ENCODE results near the gene SLC24A4. TPM values are rescaled to one million over a fixed set of nuclear protein-coding genes. Genes with fewer than 3 reads are reported as not detected.

Gene SLC24A4
- total and polyA plus RNA-seq, 2 of the 4 experiments (the other 2 are of a cell fraction), result not detected

DNA sequence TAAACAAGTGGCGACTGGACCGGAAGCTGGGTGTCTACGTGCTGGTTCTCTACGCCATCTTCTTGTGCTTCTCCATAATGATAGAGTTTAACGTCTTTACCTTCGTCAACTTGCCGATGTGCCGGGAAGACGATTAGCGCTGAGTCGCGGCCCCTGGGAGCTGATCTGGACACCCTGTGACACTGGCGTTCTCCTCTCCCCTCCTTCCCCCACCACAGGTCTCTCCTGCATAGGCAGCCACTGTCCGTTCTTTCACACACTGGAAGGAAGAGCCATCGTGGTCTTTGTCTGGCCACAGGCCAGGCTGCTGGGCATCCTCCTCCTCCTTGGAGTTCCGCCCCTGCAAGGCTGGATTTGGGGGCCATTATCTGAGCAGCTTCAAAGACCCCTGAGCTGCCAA, 170.5 kb downstream of the SLC24A4 start:
- no peak for TF ChIP-seq FOS (IDR thresholded peaks at IDR 0.05; ENCODE audit: low read depth, low read length)
- TF ChIP-seq CHD1 (IDR thresholded peaks at IDR 0.05; ENCODE audit: low read depth, low read length), result no peak
- TF ChIP-seq, protein P1, sequence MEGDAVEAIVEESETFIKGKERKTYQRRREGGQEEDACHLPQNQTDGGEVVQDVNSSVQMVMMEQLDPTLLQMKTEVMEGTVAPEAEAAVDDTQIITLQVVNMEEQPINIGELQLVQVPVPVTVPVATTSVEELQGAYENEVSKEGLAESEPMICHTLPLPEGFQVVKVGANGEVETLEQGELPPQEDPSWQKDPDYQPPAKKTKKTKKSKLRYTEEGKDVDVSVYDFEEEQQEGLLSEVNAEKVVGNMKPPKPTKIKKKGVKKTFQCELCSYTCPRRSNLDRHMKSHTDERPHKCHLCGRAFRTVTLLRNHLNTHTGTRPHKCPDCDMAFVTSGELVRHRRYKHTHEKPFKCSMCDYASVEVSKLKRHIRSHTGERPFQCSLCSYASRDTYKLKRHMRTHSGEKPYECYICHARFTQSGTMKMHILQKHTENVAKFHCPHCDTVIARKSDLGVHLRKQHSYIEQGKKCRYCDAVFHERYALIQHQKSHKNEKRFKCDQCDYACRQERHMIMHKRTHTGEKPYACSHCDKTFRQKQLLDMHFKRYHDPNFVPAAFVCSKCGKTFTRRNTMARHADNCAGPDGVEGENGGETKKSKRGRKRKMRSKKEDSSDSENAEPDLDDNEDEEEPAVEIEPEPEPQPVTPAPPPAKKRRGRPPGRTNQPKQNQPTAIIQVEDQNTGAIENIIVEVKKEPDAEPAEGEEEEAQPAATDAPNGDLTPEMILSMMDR (conservative IDR thresholded peaks at IDR 0.05; ENCODE audit: low read depth, low read length), result no peak
- no peak for TF ChIP-seq RAD21 (IDR thresholded peaks at IDR 0.05; ENCODE audit: low read length)
- TF ChIP-seq SMC3 (IDR thresholded peaks at IDR 0.05; ENCODE audit: low read depth, low read length), result no peak
- TF ChIP-seq, protein P2, sequence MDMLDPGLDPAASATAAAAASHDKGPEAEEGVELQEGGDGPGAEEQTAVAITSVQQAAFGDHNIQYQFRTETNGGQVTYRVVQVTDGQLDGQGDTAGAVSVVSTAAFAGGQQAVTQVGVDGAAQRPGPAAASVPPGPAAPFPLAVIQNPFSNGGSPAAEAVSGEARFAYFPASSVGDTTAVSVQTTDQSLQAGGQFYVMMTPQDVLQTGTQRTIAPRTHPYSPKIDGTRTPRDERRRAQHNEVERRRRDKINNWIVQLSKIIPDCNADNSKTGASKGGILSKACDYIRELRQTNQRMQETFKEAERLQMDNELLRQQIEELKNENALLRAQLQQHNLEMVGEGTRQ (IDR thresholded peaks at IDR 0.05; ENCODE audit: low read depth, low read length), result no peak
- TF ChIP-seq, protein P3, sequence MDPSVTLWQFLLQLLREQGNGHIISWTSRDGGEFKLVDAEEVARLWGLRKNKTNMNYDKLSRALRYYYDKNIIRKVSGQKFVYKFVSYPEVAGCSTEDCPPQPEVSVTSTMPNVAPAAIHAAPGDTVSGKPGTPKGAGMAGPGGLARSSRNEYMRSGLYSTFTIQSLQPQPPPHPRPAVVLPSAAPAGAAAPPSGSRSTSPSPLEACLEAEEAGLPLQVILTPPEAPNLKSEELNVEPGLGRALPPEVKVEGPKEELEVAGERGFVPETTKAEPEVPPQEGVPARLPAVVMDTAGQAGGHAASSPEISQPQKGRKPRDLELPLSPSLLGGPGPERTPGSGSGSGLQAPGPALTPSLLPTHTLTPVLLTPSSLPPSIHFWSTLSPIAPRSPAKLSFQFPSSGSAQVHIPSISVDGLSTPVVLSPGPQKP (IDR thresholded peaks at IDR 0.05; ENCODE audit: borderline replicate concordance, low read depth, low read length), result no peak
- TF ChIP-seq RCOR1 (IDR thresholded peaks at IDR 0.05; ENCODE audit: insufficient replicate concordance, low read length), result no peak
- TF ChIP-seq POLR2A (IDR thresholded peaks at IDR 0.05; ENCODE audit: low read depth, low read length), result no peak
- no peak for TF ChIP-seq BHLHE40 (IDR thresholded peaks at IDR 0.05; ENCODE audit: low read depth, low read length)
- TF ChIP-seq MAFK (IDR thresholded peaks at IDR 0.05; ENCODE audit: low read depth, low read length), result no peak
- no peak for TF ChIP-seq MAZ (IDR thresholded peaks at IDR 0.05; ENCODE audit: borderline replicate concordance, low read depth, low read length)
- no peak for TF ChIP-seq RFX5 (IDR thresholded peaks at IDR 0.05; ENCODE audit: low read depth, low read length)
- no peak for TF ChIP-seq NFE2L2 (IDR thresholded peaks at IDR 0.05; ENCODE audit: low read depth, low read length)
- ChIA-PET POLR2A (ENCODE audit: unreplicated experiment) (no interaction called here), CTCF (no interaction called here)
- no peak overlapping the region for H2AK9ac ChIP-seq (replicated peaks; ENCODE audit: low read depth, low read length, poor library complexity)
- no peak overlapping the region for H4K8ac ChIP-seq (ENCODE audit: low read depth in 2 of 2, low read length in 2 of 2)
- dilution Hi-C loops (cut with HindIII; ENCODE audit: low sequenced_read_pairs, unreplicated experiment), result no loop called here
- no peak overlapping the region for H2BK5ac ChIP-seq (ENCODE audit: low read depth, low read length, poor library complexity, severe bottlenecking)
- no peak for DNase-seq
- no peak overlapping the region for H4K5ac ChIP-seq (ENCODE audit: low read depth, low read length)
- no peaks in the 10 kb centered on the region for H3K27me3 ChIP-seq (ENCODE audit: control insufficient read depth, insufficient read depth, low read length)
- no peak overlapping the region for H4K91ac ChIP-seq (ENCODE audit: insufficient read depth, low read depth, low read length)
- no peak overlapping the region for H2AFZ ChIP-seq (replicated peaks; ENCODE audit: low read length, poor library complexity)
- no peak overlapping the region for H3K18ac ChIP-seq (ENCODE audit: low read depth, low read length)
- in situ Hi-C loops (cut with MboI; ENCODE audit: low sequenced_read_pairs), result no loop called here
- no peak for ATAC-seq (ENCODE audit: low read depth)
- BruUV-seq (replicated peaks), result no TSS peak
- no peaks in the 10 kb centered on the region for H4K20me1 ChIP-seq (ENCODE audit: insufficient read depth, low read length)
- no peak overlapping the region for H3K14ac ChIP-seq (replicated peaks; ENCODE audit: low read depth, low read length)
- no peak overlapping the region for H3K56ac ChIP-seq (ENCODE audit: extremely low read depth, insufficient read depth, low read length)
- H3K9ac ChIP-seq (ENCODE audit: low read depth, low read length), result no peak overlapping the region
- peaks cover 10% of the 10 kb centered on the region for H3K4me1 ChIP-seq (ENCODE audit: control insufficient read depth, insufficient read depth, low read length)
- no peak overlapping the region for H2BK120ac ChIP-seq (ENCODE audit: low read depth, low read length)
- H2BK20ac ChIP-seq (ENCODE audit: low read depth, low read length), result no peak overlapping the region
- no peak overlapping the region for H3K27ac ChIP-seq (ENCODE audit: insufficient read depth, low read length)
- no peak overlapping the region for H3K4me3 ChIP-seq (ENCODE audit: insufficient read depth, low read depth, low read length)
- H2BK15ac ChIP-seq (ENCODE audit: low read depth, low read length), result no peak overlapping the region
- peaks cover 10% of the 10 kb centered on the region for H3K9me1 ChIP-seq (ENCODE audit: insufficient read depth, low read length)
- intact Hi-C loops (cut with micrococcal nuclease), result no loop called here
- H3K9me3 ChIP-seq (ENCODE audit: control insufficient read depth, insufficient read depth, low read length), result no peaks in the 10 kb centered on the region
- no peak overlapping the region for H3K23ac ChIP-seq (ENCODE audit: low read depth, low read length)
- H3K4me2 ChIP-seq (ENCODE audit: low read depth, low read length), result no peak overlapping the region
- H3K36me3 ChIP-seq (ENCODE audit: control insufficient read depth, insufficient read depth, low read length), result no peaks in the 10 kb centered on the region
- no peaks in the 10 kb centered on the region for H3K79me1 ChIP-seq (ENCODE audit: low read depth in 1 of 2, low read length in 2 of 2)
- 96% methylated on average over 12 of the region's 16 CpGs; no CpG with 5 or more reads in 1 of the 2 experiments for WGBS, 2 experiments (ENCODE audit: extremely low coverage in 2 of 2, insufficient read length in 1 of 2)
- no peak overlapping the region for H2AK5ac ChIP-seq (ENCODE audit: low read depth, low read length)
- H3K4ac ChIP-seq (ENCODE audit: low read depth, low read length), result no peak overlapping the region

Data from IMR-90 (cell line).